ENCODE data around the gene ABR.

DNA sequence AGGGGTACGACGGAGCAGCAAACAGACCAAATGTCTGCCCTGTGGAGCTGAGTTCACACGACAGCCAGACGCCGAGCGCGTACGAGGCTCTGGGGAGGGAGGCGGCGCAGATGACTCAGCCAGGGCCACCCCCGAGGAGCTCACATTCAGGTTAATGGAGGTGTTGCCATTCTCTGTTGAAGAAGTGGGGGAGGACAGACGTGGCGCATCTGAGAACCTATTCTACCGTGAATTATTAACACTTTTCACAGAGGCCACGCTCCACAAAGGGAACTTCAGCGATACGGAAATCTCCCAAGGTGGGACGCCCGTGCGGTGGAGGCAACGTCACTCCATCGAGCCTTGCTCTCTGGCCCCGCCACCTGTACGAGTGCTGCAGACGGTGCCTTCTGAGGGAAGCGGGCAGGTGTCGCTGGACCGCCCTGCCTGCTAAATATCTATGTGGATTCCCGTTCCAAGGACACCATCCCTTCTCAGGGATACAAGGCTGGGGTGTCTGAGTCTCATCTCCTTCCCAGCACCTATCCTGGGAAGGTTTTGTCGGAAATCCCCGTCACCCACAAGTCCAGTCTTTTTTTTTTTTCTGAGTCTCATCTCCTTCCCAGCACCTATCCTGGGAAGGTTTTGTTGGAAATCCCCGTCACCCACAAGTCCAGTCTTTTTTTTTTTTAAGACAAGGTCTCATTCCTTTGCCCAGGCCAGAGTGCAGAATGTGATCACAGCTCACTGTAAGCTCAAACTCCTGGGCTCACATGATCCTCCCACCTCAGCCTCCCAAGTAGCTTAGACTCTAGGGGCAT lies 19.0 kb downstream of the ABR start:
- TF ChIP-seq, protein P1, sequence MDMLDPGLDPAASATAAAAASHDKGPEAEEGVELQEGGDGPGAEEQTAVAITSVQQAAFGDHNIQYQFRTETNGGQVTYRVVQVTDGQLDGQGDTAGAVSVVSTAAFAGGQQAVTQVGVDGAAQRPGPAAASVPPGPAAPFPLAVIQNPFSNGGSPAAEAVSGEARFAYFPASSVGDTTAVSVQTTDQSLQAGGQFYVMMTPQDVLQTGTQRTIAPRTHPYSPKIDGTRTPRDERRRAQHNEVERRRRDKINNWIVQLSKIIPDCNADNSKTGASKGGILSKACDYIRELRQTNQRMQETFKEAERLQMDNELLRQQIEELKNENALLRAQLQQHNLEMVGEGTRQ (IDR thresholded peaks at IDR 0.05; ENCODE audit: low read depth, low read length) = no peak
- TF ChIP-seq, protein P1 (CRISPR knock-in tag; IDR thresholded peaks at IDR 0.05; ENCODE audit: borderline replicate concordance) = no peak
- TF ChIP-seq, protein P2, sequence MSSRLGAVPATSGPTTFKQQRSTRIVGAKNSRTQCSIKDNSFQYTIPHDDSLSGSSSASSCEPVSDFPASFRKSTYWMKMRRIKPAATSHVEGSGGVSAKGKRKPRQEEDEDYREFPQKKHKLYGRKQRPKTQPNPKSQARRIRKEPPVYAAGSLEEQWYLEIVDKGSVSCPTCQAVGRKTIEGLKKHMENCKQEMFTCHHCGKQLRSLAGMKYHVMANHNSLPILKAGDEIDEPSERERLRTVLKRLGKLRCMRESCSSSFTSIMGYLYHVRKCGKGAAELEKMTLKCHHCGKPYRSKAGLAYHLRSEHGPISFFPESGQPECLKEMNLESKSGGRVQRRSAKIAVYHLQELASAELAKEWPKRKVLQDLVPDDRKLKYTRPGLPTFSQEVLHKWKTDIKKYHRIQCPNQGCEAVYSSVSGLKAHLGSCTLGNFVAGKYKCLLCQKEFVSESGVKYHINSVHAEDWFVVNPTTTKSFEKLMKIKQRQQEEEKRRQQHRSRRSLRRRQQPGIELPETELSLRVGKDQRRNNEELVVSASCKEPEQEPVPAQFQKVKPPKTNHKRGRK (CRISPR knock-in tag; IDR thresholded peaks at IDR 0.05) = no peak
- TF ChIP-seq, protein P3, sequence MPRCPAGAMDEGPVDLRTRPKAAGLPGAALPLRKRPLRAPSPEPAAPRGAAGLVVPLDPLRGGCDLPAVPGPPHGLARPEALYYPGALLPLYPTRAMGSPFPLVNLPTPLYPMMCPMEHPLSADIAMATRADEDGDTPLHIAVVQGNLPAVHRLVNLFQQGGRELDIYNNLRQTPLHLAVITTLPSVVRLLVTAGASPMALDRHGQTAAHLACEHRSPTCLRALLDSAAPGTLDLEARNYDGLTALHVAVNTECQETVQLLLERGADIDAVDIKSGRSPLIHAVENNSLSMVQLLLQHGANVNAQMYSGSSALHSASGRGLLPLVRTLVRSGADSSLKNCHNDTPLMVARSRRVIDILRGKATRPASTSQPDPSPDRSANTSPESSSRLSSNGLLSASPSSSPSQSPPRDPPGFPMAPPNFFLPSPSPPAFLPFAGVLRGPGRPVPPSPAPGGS (CRISPR knock-in tag; IDR thresholded peaks at IDR 0.05) = no peak
- TF ChIP-seq HDAC1 (CRISPR knock-in tag; IDR thresholded peaks at IDR 0.05) (no peak), TCF7L2 (IDR thresholded peaks at IDR 0.05; ENCODE audit: low read depth, low read length) (no peak), HMG20B (CRISPR knock-in tag; conservative IDR thresholded peaks at IDR 0.05) (no peak), KAT7 (CRISPR knock-in tag; IDR thresholded peaks at IDR 0.05; ENCODE audit: borderline replicate concordance) (no peak), KLF13 (CRISPR knock-in tag; IDR thresholded peaks at IDR 0.05) (no peak), EP300 (IDR thresholded peaks at IDR 0.05; ENCODE audit: low read depth in 2 of 2, low read length in 2 of 2) (no peak), EP300 (CRISPR knock-in tag; IDR thresholded peaks at IDR 0.05; ENCODE audit: borderline replicate concordance) (no peak), POLR2A (IDR thresholded peaks at IDR 0.05; ENCODE audit: insufficient read depth in 1 of 2, low read depth in 2 of 2, low read length in 2 of 2) (no peak), ZNF256 (CRISPR knock-in tag; conservative IDR thresholded peaks at IDR 0.05) (no peak)
- TF ChIP-seq, protein P4, sequence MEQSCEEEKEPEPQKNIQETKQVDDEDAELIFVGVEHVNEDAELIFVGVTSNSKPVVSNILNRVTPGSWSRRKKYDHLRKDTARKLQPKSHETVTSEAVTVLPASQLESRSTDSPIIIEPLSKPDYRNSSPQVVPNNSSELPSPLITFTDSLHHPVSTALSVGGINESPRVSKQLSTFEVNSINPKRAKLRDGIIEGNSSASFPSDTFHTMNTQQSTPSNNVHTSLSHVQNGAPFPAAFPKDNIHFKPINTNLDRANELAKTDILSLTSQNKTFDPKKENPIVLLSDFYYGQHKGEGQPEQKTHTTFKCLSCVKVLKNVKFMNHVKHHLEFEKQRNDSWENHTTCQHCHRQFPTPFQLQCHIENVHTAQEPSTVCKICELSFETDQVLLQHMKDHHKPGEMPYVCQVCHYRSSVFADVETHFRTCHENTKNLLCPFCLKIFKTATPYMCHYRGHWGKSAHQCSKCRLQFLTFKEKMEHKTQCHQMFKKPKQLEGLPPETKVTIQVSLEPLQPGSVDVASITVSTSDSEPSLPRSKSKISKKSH (CRISPR knock-in tag; IDR thresholded peaks at IDR 0.05; ENCODE audit: borderline replicate concordance) = no peak
- TF ChIP-seq, protein P5, sequence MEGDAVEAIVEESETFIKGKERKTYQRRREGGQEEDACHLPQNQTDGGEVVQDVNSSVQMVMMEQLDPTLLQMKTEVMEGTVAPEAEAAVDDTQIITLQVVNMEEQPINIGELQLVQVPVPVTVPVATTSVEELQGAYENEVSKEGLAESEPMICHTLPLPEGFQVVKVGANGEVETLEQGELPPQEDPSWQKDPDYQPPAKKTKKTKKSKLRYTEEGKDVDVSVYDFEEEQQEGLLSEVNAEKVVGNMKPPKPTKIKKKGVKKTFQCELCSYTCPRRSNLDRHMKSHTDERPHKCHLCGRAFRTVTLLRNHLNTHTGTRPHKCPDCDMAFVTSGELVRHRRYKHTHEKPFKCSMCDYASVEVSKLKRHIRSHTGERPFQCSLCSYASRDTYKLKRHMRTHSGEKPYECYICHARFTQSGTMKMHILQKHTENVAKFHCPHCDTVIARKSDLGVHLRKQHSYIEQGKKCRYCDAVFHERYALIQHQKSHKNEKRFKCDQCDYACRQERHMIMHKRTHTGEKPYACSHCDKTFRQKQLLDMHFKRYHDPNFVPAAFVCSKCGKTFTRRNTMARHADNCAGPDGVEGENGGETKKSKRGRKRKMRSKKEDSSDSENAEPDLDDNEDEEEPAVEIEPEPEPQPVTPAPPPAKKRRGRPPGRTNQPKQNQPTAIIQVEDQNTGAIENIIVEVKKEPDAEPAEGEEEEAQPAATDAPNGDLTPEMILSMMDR (CRISPR knock-in tag; IDR thresholded peaks at IDR 0.05) = no peak
